CD4-positive, alpha-beta T cell treated with Interleukin-4 for 1 hour (primary cell): ENCODE results near the gene ADCY4.
A peak's percentile ranks its signal among the peaks of the same experiment; 100 is the strongest.
"Not testable (repeated sequence)": the region's sequence is repeated elsewhere in the genome, so short reads cannot be mapped to it uniquely, and the experiment has no call there.

Experiments
- DNase-seq, 2 donors: peaks; one replicate each; pipeline ENCODE4 v3.0.0-alpha.2; 2020 to 2022

ADCY4 gene

GRCh38 chr14:24366721-24367513 is 32.0 kb upstream of the ADCY4 start:
- peak; percentile 14 to 79 for DNase-seq

- no peak for DNase-seq
Observed at GRCh38 chr14:24366413-24366720, 31.5 kb upstream of the ADCY4 start.

- DNase-seq: peak; percentile 63 to 83
Observed at GRCh38 chr14:24365600-24366412, 30.9 kb upstream of the ADCY4 start.

- DNase-seq: no peak
Observed at GRCh38 chr14:24364841-24365240, 30.0 kb upstream of the ADCY4 start.

GRCh38 chr14:24363401-24363800 is 28.5 kb upstream of the ADCY4 start:
- no peak for DNase-seq

GRCh38 chr14:24362241-24362960 is 27.5 kb upstream of the ADCY4 start:
- DNase-seq: no peak

GRCh38 chr14:24361326-24361725 is 26.5 kb upstream of the ADCY4 start:
- no peak for DNase-seq

- no peak for DNase-seq
Observed at GRCh38 chr14:24360281-24360680, 25.4 kb upstream of the ADCY4 start.

- no peak for DNase-seq
Observed at GRCh38 chr14:24356208-24356607, 21.3 kb upstream of the ADCY4 start.

GRCh38 chr14:24355009-24355408 is 20.1 kb upstream of the ADCY4 start:
- DNase-seq: no peak

- DNase-seq: not testable (repeated sequence)
Observed at GRCh38 chr14:24354482-24354825, 19.6 kb upstream of the ADCY4 start.

- DNase-seq: no peak
Observed at GRCh38 chr14:24353559-24354481, 18.9 kb upstream of the ADCY4 start.

- DNase-seq: no peak
Observed at GRCh38 chr14:24351517-24351916, 16.6 kb upstream of the ADCY4 start.

- DNase-seq: no peak
Observed at GRCh38 chr14:24349742-24350141, 14.9 kb upstream of the ADCY4 start.

- DNase-seq: no peak
Observed at GRCh38 chr14:24348186-24348585, 13.3 kb upstream of the ADCY4 start.

GRCh38 chr14:24347134-24347533 is 12.3 kb upstream of the ADCY4 start:
- DNase-seq: no peak

- DNase-seq: no peak
Observed at GRCh38 chr14:24343795-24344660, 9.2 kb upstream of the ADCY4 start.

- DNase-seq: no peak
Observed at GRCh38 chr14:24342889-24343288, 8.0 kb upstream of the ADCY4 start.

- no peak for DNase-seq
Observed at GRCh38 chr14:24340606-24341005, 5.7 kb upstream of the ADCY4 start.

GRCh38 chr14:24339284-24340151 is 4.6 kb upstream of the ADCY4 start, which contains the start of gene RIPK3:
Gene RIPK3, minus strand, starts transcription at chr14:24339991. Its CDS starts 165 bp downstream, at chr14:24339826.
- DNase-seq: peak; percentile 67 to 68
